HG03520 (cell line): ENCODE results near the gene TSHZ2.

Experiments used
- ATAC-seq: cut with Tn5 transposase; IDR thresholded peaks from one replicate; pipeline ENCODE4 v1.9.1; 2021; ENCODE audit warnings: mild to moderate bottlenecking, moderate library complexity; ENCODE audit not compliant: unreplicated experiment

The TSHZ2 gene

DNA sequence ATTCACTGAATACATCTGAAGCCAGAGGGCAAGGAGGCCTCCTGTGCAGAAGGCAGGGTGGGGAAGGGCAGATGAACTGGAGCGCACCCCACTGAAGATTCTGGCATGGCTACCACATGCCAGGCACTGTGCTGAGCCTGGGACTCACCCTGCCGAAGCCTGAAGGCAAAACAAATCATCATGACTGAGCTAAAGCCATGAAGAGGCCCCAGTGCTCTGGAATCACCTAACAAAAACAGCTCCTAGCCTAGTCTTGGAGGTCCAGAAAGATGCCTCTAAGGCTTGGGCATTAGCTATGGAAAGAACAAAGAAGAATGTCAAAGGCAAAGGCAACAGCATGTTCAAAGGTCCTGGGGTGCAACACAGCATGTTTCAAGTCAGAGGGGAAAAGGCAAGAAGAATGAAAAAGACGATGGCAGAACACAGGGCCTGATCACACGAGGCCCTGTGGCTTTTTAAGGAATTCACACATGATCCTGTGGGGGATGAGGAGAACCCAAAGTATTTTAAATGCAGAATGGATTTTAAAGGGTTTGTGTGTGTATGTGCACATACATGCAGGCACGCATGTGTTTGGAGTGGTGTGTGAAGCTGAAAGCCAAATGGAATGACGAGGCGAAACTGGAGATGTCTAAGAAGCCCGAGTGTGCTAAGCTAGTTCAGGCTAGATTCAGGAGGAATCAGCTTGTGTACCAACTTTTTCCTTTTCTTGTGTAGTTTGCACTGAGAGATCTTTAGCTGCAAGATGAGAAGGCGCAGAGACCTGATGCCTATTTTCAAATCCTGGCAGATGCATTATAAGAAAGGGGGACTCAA lies 360.1 kb downstream of the TSHZ2 start:
- no peak for ATAC-seq

DNA sequence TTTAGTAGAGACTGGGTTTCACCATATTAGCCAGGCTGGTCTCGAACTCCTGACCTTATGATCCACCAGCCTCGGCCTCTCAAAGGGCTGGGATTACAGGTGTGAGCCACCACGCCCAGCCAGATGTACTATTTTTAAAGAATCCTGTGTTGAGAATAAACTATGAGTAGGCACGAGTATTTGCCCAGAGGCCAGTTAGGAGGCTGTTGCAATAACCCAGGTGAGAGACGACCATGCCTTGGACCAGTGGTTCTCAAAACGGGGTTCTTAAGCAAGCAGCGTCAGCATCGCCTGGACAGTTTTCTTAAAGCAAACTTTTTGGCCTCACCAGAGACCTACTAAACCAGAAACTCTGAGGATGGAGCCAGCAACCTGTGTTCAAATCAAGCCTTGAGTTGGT lies 362.7 kb downstream of the TSHZ2 start:
- no peak for ATAC-seq

DNA sequence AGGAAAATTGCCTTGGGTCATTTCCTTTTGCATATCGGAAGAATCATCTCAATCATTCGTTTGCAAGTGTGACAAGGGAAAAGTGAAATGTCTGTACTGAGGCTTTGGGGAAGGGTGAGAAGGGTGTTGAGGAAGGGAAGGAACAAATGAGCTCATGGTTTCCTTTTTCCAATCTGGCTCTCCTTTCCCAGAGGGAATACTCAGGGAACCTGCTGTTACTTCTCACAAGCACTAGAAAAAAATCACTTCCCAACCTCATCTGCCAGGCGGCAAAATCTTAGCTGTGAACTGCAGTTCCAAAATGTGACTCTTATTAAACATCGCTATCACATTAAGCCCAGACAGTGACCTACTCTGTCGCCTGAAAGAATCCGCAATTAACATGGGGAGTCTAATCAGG lies 363.4 kb downstream of the TSHZ2 start:
- ATAC-seq = no peak

DNA sequence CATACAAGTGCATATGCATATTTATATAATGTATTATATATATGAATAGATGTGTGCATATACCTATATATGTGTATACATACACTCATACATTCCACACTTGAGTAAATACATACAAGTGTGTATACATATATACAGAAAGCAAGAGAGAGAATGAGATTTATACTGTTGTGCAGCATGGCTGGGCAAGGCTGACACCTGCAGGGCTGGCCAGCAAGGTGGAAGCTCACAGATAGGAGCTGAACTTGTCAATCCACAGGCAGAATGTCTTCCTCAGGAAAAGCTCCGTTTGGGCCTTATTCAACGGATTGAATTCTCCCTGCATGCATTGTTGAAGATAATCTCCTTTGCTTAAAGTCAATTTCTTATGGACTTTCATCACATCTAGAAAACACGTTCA lies 364.7 kb downstream of the TSHZ2 start:
- ATAC-seq = no peak

DNA sequence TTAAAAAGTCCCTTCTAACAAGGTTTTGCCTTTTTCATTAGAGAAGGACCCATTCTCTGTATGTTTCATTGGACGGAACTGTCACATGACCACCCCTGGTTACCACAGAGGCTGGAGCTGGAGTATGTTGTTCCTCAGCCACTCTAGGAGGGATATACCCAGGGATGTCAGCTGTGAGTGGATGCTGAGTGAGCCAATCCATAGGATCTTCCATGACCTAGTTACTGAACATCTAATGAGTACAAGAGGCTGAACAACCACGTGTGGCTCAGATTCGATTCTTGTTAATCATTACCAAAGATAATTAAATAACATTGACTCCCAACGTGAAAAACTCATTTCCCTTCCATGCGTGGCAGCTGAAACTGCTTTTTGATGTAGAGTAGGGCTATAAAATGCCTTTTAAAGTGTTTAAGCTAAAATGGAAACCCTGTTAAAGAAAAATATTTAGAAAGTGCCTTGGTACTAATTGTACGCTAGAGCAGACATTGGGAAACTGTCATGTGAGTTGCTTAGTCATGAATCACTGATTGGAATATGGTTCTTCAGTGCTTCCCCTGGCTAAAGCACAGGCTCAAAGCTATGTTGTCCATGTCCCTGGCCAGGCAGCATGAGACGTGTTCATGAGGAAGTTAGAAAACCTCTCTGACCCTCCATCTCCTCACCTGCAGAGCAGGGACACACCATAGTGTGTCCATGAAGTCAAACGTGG lies 365.4 kb downstream of the TSHZ2 start:
- no peak for ATAC-seq

DNA sequence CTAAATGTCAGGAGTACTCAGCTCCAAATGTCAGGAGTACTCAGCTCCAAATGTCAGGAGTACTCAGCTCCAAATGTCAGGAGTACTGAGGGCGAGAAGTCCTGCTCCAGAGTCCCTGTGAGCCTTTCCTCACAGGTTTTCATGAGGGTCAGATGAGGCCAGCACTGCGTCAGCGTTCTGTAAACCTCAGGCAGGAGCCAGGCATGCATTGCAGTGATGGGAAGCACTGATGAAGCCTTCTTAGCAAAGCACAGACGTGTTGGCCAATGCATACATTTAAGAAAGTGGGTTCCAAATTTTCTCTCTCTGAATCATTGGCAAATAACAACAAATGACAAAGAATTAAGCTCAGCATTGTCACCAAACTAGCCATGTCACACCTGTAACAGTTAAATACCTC lies 366.6 kb downstream of the TSHZ2 start:
- ATAC-seq = no peak

DNA sequence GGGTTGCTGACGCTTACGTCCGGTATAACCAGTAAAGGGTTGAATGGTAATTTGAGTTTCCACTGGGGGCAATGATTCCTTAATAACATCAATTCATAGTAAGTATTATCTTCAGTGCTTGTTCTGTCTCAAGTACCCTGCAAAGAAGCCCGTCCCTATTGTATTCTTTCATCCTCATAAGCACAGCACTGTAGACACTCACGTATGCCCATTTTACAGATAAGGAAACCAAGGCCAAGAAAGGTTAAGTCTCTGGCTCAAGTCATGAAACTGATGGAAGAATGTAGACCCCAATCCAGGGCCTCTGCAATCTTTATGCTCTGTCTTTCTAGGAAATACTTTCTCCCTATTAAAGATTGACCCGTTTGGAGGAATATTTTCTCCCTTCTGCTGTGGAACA lies 370.3 kb downstream of the TSHZ2 start:
- ATAC-seq = no peak

DNA sequence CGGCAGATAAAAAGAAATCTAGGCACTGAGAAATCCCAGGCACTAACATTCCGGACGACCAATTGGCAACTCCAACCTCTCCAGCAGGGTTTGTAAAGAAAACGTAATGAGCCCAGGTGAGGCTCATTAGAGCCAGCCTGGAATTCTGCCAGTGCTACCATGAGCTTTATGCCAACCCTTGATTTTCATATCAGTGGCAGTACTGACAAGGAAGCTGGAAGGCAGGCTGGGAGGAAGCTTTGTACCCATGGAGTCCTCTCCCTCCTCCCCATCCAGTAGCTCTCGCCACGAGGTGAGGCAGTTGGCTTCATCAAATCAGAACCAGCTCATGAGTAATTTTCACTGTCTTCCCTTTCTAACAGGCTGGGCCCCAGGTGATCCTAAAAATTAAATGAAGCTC lies 371.3 kb downstream of the TSHZ2 start:
- ATAC-seq = no peak

DNA sequence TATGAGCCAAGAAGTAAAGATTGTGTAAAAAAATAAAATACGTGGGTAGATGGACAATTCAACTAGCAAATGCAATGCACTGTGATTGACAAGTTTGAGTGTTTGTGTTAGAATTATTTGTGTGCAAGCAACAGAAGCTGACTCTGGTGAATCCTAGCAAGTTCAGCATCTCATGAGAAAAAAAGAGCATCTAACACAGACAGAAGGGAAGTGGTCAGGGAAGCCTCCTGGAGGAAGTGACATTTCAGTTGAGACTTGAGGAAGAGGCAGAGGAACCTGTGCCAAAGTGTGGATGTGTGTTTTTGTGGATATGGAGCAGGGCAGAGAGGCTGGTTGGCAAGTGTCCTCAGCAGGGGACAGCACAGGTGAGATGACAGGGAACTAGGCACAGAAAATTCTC lies 372.7 kb downstream of the TSHZ2 start:
- no peak for ATAC-seq

DNA sequence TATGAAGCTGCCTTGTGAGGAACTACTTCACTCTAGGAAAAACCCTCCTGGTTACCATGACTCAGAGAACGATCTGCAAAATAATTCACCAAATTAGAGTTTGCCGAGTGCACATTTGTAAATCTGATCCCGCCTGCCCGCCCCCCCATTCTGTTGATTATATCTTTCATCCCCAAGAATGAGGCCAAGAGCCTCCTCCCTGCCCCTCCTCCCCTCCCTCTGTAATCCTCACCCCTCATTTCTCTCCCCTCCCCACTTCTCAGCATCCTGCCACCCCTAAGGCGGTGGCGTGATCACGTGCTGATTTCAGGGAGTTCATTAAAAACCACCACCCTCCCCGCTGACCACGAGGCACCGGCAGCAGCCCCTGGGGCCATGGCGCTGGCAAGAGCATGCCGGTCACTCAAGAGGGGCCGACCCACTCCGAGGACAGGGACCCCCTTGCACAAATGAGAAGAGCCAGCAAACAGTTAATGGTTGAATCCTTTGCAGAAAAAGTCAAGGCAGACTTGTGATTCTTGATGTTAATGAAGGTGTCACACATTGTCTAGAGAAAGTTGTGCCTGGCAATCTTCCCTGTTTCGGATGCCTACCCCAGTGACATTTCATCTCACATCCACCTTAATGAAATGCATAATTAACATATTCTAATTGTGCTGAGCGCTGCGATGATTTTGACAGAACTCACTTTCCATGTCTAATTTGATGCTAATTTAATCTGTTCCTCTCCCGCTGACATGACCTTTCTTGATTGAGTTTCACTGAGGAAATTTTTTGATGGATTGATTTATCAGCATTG lies 373.6 kb downstream of the TSHZ2 start:
- ATAC-seq = no peak

DNA sequence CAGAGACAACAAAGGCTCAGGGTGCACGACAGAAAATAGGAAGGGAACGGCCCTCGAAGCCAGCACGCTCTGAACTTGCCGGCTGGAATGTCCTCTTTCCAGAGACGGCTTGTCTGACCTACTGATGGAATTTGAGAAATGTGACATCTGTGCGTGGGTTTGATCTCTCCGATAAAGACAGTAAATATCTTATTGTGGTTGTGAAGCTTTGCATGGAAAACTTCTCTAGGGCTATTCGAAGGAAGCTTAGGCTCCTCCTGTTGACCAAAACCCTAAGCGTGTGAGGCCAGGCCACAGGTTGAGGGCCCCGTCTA lies 374.1 kb downstream of the TSHZ2 start:
- ATAC-seq = no peak

DNA sequence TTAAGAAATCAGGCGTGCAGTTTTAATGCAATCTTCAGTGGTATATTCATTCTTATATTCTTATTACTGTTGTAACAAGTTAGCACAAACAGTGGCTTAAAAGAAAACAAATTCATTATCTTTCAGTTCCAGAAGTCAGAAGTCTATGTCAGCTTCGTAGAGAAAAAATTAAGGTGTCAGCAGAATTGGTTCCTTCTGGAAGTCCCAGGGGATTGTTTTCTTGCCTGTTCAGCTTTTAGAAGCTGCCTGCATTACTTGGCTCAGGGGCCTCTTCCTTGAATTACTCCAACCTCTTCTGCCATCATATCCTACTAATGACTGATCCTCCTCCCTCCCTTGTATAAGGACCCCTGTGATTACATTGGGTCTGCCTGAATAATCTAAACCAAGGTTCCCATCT lies 377.6 kb downstream of the TSHZ2 start:
- no peak for ATAC-seq

DNA sequence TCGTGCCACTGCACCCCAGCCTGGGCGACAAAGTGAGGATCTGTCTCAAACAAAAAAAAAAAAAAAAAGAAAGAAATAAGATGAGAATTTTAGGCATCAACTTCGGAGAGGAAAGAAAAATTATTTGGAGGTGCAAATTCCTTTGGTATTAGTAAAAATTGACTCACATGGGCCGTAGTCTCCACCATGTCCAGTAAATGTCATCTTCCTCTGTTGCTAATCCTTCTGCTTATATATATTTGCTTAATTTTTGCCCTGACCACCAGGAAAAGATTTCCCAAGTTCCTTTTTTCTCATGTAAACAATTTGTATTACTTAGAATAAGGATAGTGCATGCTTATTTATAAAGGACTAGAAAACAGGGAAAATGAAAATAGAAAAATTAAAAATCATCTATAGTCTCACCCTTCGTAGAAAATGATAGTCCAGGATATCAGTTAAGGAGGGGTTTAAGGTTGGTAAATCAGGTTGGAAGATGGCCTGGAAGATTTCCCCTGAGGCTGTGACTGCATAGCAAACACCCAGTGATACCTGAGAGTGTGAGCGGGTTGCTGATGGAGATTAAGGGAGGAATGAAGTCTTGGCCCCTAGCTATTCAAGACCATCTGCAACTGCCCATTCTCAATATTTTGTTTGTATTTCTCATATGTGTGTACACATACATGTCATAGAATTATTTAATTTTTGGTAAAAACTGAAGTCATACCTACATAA lies 380.7 kb downstream of the TSHZ2 start:
- no peak for ATAC-seq

DNA sequence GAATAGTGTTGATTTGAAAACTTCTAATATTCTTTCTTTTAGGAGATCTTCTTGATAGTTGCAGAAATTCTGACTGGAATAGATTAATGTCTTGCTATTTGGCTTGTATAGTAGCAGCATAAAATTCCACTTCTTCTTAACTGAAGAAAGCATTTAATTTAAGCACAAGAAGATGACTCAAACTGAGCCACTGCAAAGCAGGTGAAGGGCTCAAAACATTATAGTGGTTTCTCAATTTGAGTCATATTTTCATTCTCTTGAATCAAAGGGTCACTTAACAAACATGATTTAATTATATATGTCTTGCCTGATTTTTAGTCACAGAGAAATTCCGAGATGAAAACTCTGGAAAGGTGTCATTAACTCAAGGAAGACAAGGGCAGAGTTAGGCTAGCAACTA lies 382.2 kb downstream of the TSHZ2 start:
- ATAC-seq = no peak

DNA sequence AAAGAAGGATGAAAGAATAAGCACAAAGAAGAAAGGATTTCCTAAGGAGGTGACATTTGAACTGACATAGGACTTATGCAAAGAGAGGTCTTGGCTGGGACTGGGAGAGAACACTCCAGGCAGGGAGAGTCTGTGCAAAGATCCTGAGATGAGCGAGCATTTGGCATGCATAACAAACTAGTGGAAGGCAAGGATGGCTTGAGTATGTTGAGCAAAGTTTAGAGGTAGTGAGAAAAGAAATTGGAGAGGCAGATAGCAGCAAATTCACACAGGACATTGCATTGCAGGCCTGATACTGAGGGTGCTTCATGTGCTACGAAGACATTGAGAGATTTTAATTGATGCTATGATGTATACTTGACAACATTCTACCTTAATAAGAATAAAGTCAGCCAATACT lies 383.6 kb downstream of the TSHZ2 start:
- ATAC-seq = no peak

DNA sequence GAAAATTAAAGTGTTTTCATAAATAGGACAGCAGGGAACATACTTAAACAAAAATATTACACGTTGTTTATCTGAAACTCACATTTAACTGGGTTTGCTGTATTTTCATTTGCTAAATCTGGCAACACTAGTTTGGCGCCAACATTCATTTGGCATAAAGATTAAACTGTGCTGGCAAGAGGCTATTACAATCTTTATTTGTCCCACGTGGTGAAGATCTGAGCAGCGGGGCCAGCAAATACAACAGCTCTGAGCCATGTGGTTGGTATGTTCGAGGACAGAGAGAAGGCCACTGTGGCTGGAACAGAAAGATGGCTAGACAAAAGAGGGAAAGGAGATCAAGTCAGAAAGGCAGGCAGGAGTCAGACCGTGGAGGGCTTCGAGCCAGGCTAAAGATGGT lies 387.3 kb downstream of the TSHZ2 start:
- ATAC-seq = no peak

DNA sequence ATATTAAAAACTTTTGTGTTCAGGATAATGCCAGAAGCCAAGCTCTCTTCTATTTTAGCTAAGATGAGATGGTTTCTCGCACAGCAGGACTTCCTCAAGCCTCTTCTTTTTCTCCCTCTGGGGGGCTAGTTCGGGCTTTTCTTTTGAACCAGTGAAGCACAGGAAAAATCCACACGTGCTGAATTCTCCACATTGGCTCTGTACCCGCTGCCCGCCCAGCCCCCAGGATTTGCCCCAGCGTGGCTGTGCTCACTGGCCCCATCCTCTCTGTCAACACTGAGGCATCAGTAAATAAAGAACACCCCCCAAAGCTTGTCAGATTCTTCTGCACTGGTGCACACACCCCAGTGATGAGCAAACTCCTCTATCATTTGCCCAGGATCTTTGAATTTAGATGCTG lies 388.7 kb downstream of the TSHZ2 start:
- ATAC-seq = no peak

DNA sequence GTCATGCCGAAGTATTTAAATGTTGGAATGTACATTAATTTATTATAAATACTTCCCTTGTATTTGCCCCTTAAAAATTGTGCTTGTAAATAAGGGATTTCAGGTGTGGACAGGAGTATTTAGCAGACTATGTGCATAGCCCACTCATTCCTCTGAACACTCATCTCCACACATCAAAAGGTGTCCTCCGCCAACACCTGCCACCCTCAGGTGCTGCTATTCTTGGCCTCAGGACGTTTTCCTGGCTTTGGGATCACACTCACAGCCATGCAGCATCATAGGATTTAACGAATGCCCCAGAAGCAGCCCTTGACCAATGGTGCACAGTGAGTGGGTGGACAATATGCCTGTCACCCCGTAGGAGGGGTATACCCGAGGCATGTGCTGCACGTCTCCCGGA lies 390.6 kb downstream of the TSHZ2 start:
- no peak for ATAC-seq

DNA sequence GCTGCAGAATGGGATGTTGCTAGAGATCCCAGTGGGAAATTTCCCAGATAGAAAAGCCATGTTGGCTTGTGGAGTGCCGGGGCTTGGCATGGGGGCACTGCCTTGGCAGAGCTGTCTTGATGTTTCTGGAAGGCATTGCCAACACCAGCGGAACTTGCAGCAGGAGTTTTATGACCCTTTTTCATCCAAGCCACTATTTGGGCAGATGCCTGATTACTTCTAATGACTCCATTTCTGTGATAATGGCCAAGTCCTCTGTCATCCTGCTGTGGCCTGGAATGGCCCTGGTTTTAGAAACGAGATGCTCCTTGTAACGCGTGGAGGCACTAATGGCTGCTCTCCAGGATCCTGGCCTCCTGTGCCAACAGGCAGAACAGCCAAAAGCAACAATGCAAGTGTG lies 392.5 kb downstream of the TSHZ2 start:
- no peak for ATAC-seq

DNA sequence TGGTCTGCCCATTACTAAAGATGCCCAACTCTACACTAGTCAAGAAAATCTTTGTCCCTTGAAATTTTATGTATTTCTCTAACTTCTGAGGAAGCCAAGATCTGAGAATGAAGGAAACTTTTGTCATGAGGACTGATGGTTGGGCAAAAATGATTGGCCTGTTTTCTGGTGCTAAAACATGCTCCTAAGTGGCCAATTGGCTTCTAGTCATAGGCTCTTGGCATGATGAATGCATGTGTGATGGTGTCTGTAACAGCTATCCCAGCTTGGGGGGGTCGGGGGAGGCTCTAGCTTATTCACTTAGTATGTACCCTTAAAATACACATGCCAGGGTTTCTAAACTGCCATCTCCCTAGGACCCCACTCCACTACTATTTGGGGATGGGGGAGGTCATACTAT lies 392.9 kb downstream of the TSHZ2 start:
- no peak for ATAC-seq

DNA sequence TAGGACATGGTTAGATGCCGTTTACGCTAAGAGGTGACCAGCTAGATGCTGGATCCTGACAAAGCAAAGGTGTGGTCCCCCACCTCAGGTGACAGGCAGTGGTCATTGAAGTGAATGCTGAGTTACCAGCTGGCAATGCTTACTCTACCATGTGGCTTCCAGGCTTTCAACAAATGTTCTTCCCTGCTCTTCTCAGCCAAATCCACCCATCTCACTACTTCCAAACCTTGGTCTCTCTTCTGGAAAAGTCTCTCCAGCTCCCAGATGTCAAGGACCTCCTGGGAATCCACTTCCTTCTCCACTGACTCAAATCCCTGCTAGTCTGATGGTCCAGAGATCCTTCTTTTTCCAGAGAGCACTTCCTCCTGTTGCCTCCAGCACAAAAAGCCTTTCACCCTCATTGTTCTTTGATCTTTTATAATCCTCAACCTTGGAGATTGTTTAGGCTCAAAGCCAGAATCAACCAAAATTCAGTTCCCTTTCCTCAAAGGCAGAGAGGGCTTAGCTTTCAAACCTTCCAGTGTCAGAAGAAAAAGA lies 393.4 kb downstream of the TSHZ2 start:
- ATAC-seq = no peak
